ENCODE data around the gene STX17.
"Not testable (repeated sequence)": the region's sequence is repeated elsewhere in the genome, so short reads cannot be mapped to it uniquely, and the experiment has no call there.

The STX17 gene

DNA sequence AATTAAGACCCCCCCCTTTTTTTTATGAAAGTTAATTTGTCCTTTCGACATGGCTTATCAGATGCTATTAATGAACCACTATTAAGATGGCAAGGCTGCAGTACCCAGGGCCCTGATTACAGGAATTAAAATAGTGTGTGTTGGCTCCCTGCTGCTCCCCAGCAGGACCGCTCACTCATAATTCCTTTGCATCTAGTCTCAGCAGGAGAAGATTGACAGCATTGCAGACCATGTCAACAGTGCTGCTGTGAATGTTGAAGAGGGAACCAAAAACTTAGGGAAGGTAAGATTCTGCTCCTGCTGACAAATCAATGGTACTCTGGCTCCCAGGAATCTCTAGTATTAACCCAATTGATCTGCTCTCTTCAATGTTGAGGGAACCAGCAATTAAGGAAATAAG, 61.0 kb downstream of the STX17 start:
- Histone ChIP-seq H3K4me3 (ENCODE audit: low read depth, low read length) (no peak overlapping the region), H3K27me3 (ENCODE audit: control insufficient read depth, insufficient read depth, low read length) (no peaks in the 10 kb centered on the region), H3K36me3 (ENCODE audit: control insufficient read depth, insufficient read depth, low read length) (0 out of 2 replicates have a peak, but pooled peaks cover 9% of the 10 kb centered on the region), H3K27ac (ENCODE audit: low read depth, low read length) (no peak overlapping the region), H3K9ac (ENCODE audit: low read length) (no peak overlapping the region), H3K4me1 (ENCODE audit: control insufficient read depth, insufficient read depth, low read length) (peaks cover 25% of the 10 kb centered on the region), H3K9me3 (ENCODE audit: control insufficient read depth, insufficient read depth, low read depth, low read length) (no peaks in the 10 kb centered on the region)

DNA sequence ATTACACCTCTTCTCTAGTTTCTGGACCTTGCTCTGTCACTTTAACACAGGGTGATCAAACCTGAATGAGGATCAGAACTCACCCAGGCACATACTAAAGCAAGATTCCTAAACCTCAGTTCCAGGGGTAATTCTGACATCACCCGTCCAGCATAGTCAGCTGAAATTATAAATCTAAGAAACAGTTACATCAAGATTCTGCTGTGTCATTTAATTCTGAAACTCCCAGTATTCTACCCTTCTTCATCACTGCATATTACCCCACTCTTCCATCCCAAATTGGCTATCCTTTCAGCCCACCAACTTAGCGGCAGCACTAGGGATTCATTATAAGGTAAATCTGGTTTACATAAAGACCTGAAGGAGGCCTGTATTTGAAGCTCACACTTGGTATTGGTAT, 64.0 kb downstream of the STX17 start:
- Histone ChIP-seq H3K4me3 (ENCODE audit: low read depth, low read length) (no peak overlapping the region), H3K9ac (ENCODE audit: low read length) (no peak overlapping the region), H3K4me1 (ENCODE audit: control insufficient read depth, insufficient read depth, low read length) (peaks cover 25% of the 10 kb centered on the region), H3K36me3 (ENCODE audit: control insufficient read depth, insufficient read depth, low read length) (0 out of 2 replicates have a peak, but pooled peaks cover 9% of the 10 kb centered on the region), H3K9me3 (ENCODE audit: control insufficient read depth, insufficient read depth, low read depth, low read length) (no peaks in the 10 kb centered on the region), H3K27me3 (ENCODE audit: control insufficient read depth, insufficient read depth, low read length) (no peaks in the 10 kb centered on the region), H3K27ac (ENCODE audit: low read depth, low read length) (no peak overlapping the region)

DNA sequence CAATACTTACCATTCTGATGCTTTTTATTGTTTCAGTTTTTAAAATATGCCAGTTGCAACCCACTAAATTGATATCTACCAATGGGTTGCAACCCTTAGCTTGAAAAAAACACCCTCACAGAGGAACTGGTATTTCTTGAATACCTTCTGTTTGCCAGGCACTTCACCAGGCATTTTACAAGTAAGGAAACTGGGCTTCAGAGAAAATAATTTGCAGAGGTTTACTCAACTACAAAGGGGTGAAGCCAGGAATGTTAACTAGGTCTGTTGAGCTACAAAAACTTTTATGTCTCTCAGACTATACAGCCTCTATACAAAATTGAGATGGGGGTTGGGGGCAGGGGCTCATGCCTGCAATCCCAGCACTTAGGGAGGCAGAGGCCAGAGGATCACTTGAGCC, 65.0 kb downstream of the STX17 start:
- Histone ChIP-seq H3K4me1 (ENCODE audit: control insufficient read depth, insufficient read depth, low read length) (peaks cover 18% of the 10 kb centered on the region), H3K36me3 (ENCODE audit: control insufficient read depth, insufficient read depth, low read length) (0 out of 2 replicates have a peak, but pooled peaks cover 9% of the 10 kb centered on the region), H3K9me3 (ENCODE audit: control insufficient read depth, insufficient read depth, low read depth, low read length) (no peaks in the 10 kb centered on the region), H3K4me3 (ENCODE audit: low read depth, low read length) (no peak overlapping the region), H3K27me3 (ENCODE audit: control insufficient read depth, insufficient read depth, low read length) (no peaks in the 10 kb centered on the region), H3K27ac (ENCODE audit: low read depth, low read length) (no peak overlapping the region), H3K9ac (ENCODE audit: low read length) (no peak overlapping the region)

DNA sequence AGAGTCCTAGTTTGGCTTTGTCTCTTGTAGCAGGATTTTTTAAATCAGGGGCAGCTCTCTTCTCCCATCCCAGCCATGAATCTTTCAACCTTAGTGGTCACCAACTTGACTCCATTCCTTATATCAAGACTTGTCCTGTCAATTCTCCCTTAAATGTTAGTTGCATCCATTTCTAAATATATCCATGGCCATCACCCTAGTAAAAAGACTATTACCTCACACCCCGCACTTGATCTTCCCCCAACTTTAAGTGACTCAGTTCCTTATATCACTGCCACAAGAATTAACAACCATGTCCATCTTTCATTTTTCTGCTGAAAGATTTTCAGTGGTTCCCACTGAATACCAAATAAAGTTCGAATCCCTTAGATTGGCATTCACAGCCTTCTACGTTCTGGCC, 67.0 kb downstream of the STX17 start:
- H3K9ac ChIP-seq (ENCODE audit: low read length): no peak overlapping the region
- no peaks in the 10 kb centered on the region for H3K9me3 ChIP-seq (ENCODE audit: control insufficient read depth, insufficient read depth, low read depth, low read length)
- no peaks in the 10 kb centered on the region for H3K4me1 ChIP-seq (ENCODE audit: control insufficient read depth, insufficient read depth, low read length)
- no peak overlapping the region for H3K27ac ChIP-seq (ENCODE audit: low read depth, low read length)
- 0 out of 2 replicates have a peak, but pooled peaks cover 8% of the 10 kb centered on the region for H3K36me3 ChIP-seq (ENCODE audit: control insufficient read depth, insufficient read depth, low read length)
- H3K4me3 ChIP-seq (ENCODE audit: low read depth, low read length): no peak overlapping the region
- H3K27me3 ChIP-seq (ENCODE audit: control insufficient read depth, insufficient read depth, low read length): no peaks in the 10 kb centered on the region

DNA sequence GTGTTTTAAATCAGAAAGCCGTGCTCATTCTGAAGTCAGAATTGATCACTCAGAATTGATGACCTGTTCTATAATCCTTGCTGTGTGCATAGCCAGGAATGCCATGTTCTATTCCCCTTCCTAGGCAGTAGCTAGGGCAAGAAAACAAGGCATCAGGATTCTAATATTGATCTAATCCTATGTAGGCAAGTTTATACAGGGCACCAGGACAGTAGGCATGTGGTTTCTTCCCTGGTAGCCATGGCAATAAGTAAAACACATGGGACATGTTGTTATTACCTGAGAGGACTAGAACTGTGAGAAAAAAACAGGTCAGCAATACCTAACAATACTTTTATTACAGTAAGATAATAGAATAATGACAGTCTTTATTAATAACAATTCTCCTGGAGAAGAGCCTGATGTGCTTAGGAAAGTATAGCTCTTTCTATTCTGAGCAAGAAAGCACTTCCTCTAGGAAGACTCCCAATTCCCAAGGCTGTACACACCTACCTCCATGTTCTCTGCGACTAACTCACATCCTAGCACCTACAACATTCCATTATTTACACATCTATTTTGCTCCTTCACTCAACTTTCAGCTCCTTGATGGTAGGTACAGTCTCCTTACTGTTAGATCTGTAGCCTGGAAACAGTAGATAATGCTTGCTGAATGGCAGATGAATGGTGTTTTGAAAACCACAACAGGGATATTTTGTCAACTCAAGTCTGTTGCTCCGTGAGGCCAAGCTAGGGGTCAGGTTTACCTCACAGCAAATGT, 70.8 kb downstream of the STX17 start:
- H3K27me3 ChIP-seq (ENCODE audit: control insufficient read depth, insufficient read depth, low read length): no peaks in the 10 kb centered on the region
- H3K4me3 ChIP-seq (ENCODE audit: low read depth, low read length): no peak overlapping the region
- H3K4me1 ChIP-seq (ENCODE audit: control insufficient read depth, insufficient read depth, low read length): no peaks in the 10 kb centered on the region
- no peaks in the 10 kb centered on the region for H3K36me3 ChIP-seq (ENCODE audit: control insufficient read depth, insufficient read depth, low read length)
- H3K9me3 ChIP-seq (ENCODE audit: control insufficient read depth, insufficient read depth, low read depth, low read length): no peaks in the 10 kb centered on the region
- H3K27ac ChIP-seq (ENCODE audit: low read depth, low read length): no peak overlapping the region
- H3K9ac ChIP-seq (ENCODE audit: low read length): no peak overlapping the region

DNA sequence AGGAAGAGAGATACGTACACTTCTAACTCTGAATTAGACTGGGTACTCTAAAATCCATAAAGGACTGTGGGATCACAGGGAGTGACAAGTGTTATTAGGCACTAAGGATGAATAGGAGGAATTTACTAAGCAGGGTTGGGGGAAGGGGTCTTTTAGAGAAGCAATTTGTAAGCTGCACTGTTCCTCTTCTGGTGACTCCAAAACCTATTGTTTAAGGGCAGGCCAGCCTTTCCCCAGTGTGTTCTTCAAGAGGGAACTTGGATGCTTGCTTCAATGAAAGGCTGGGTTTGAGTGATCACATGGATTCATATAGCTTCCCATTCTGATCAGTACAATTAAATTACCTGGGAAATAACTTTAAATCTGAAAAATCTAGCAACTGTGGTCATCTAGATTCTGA, 71.8 kb downstream of the STX17 start:
- no peaks in the 10 kb centered on the region for H3K36me3 ChIP-seq (ENCODE audit: control insufficient read depth, insufficient read depth, low read length)
- H3K27ac ChIP-seq (ENCODE audit: low read depth, low read length): no peak overlapping the region
- no peak overlapping the region for H3K9ac ChIP-seq (ENCODE audit: low read length)
- H3K27me3 ChIP-seq (ENCODE audit: control insufficient read depth, insufficient read depth, low read length): no peaks in the 10 kb centered on the region
- no peaks in the 10 kb centered on the region for H3K9me3 ChIP-seq (ENCODE audit: control insufficient read depth, insufficient read depth, low read depth, low read length)
- no peak overlapping the region for H3K4me3 ChIP-seq (ENCODE audit: low read depth, low read length)
- H3K4me1 ChIP-seq (ENCODE audit: control insufficient read depth, insufficient read depth, low read length): no peaks in the 10 kb centered on the region

DNA sequence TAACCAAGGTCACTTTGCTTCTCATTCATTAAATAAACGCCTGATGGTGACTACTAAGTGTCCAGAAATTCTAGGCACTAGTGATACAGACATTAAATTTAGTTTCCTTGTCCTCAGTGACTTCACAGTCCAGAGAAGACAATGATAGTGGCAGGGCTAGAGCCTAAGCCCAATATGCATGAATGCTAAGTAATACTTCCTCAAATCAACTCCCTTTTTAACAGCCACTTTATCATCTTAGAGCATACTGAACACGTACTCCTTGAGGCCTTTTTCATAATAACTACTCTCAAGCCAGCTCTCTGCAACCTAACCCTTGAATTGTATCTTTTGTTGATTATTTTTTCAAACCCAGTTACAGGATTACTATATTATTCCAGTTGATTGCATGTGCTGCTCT, 74.1 kb downstream of the STX17 start:
- H3K27ac ChIP-seq (ENCODE audit: low read depth, low read length): no peak overlapping the region
- H3K4me3 ChIP-seq (ENCODE audit: low read depth, low read length): no peak overlapping the region
- H3K27me3 ChIP-seq (ENCODE audit: control insufficient read depth, insufficient read depth, low read length): no peaks in the 10 kb centered on the region
- no peaks in the 10 kb centered on the region for H3K4me1 ChIP-seq (ENCODE audit: control insufficient read depth, insufficient read depth, low read length)
- no peak overlapping the region for H3K9ac ChIP-seq (ENCODE audit: low read length)
- H3K9me3 ChIP-seq (ENCODE audit: control insufficient read depth, insufficient read depth, low read depth, low read length): no peaks in the 10 kb centered on the region
- no peaks in the 10 kb centered on the region for H3K36me3 ChIP-seq (ENCODE audit: control insufficient read depth, insufficient read depth, low read length)

DNA sequence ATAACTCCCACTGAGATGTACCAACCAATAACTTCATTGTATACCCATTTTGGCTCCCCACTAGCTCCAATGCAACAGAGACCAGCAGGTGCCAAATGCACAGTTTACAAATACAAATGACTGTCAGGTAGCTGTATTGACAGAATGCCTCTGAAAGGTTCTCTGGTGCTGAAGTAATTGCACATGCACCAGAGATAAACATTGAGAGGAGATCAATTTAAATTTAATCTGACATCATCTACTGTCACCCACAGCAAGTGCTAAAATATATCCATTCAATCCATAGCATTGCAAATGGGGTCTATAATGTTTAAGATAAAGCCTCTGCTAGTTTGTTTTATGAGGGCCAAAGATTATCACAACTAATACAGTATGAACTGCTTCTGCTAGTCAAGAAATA, 80.2 kb downstream of the STX17 start:
- Histone ChIP-seq H3K9me3 (ENCODE audit: control insufficient read depth, insufficient read depth, low read depth, low read length) (peaks cover 17% of the 10 kb centered on the region), H3K27ac (ENCODE audit: low read depth, low read length) (no peak overlapping the region), H3K4me3 (ENCODE audit: low read depth, low read length) (no peak overlapping the region), H3K4me1 (ENCODE audit: control insufficient read depth, insufficient read depth, low read length) (no peaks in the 10 kb centered on the region; the same call in 1 of the 2 replicates), H3K9ac (ENCODE audit: low read length) (no peak overlapping the region), H3K36me3 (ENCODE audit: control insufficient read depth, insufficient read depth, low read length) (peaks cover 3% of the 10 kb centered on the region; the same call in 1 of the 2 replicates), H3K27me3 (ENCODE audit: control insufficient read depth, insufficient read depth, low read length) (no peaks in the 10 kb centered on the region)

DNA sequence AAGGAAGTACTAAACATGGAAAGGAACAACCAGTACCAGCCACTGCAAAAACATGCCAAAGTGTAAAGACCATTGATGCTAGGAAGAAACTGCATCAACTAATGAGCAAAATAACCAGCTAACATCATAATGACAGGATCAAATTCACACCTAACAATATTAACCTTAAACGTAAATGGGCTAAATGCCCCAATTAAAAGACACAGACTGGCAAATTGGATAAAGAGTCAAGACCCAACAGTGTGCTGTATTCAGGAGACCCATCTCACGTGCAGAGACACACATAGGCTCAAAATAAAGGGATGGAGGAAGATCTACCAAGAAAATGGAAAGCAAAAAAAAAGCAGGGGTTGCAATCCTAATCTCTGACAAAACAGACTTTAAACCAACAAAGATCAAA, 84.1 kb downstream of the STX17 start:
- H3K4me1 ChIP-seq (ENCODE audit: control insufficient read depth, insufficient read depth, low read length); H3K36me3 ChIP-seq (ENCODE audit: control insufficient read depth, insufficient read depth, low read length); H3K27me3 ChIP-seq (ENCODE audit: control insufficient read depth, insufficient read depth, low read length); H3K27ac ChIP-seq (ENCODE audit: low read depth, low read length); H3K4me3 ChIP-seq (ENCODE audit: low read depth, low read length); H3K9ac ChIP-seq (ENCODE audit: low read length): not testable (repeated sequence)
- H3K9me3 ChIP-seq (ENCODE audit: control insufficient read depth, insufficient read depth, low read depth, low read length): peaks cover 21% of the 10 kb centered on the region

DNA sequence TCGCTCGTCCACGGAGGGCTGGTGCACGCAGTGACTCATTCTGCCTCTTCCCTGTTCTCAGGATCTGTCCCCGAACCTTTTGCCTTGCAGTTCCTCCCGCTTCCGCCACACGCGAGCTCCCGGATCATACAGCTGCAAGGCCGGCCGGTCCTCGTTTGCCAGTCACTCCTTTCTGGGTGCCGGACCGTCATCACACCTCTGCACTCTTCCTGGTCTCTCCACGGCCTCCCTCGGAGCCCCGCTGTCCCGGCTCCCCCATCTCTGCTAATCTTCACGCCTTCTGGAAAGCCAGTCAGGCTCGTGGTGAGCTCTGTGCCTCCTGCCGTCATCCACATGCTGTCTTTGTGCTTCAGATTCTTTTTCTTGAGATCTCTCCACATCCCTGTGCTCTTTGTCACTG, 91.8 kb downstream of the STX17 start:
- 0 out of 2 replicates have a peak, but pooled peaks cover 2% of the 10 kb centered on the region for H3K36me3 ChIP-seq (ENCODE audit: control insufficient read depth, insufficient read depth, low read length)

DNA sequence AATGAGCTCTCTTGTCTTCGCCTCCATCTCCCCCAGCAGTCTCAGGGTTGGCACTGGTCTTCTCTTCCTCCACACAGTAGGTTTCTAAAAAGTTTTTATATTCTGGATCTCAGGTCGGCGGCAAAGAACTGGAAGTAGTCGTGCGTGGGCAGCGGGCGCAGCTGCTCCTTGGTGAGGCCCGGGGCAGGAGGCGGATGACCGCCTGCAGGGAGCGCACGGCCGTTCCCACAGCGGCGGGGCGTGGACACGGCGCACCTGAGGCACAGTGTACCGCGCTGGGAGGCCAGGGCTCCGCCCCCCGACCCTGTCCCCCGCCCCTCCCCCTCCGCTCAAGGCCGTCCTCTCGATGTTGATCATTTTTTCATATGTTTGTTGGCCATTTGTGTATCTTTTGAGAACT, 92.4 kb downstream of the STX17 start:
- Histone ChIP-seq H3K9ac (ENCODE audit: low read length) (no peak overlapping the region), H3K9me3 (ENCODE audit: control insufficient read depth, insufficient read depth, low read depth, low read length) (0 out of 2 replicates have a peak, but pooled peaks cover 4% of the 10 kb centered on the region), H3K36me3 (ENCODE audit: control insufficient read depth, insufficient read depth, low read length) (0 out of 2 replicates have a peak, but pooled peaks cover 7% of the 10 kb centered on the region), H3K4me3 (ENCODE audit: low read depth, low read length) (no peak overlapping the region), H3K27ac (ENCODE audit: low read depth, low read length) (no peak overlapping the region), H3K27me3 (ENCODE audit: control insufficient read depth, insufficient read depth, low read length) (no peaks in the 10 kb centered on the region), H3K4me1 (ENCODE audit: control insufficient read depth, insufficient read depth, low read length) (no peaks in the 10 kb centered on the region)

More for the DNA sequence above, 91.8 kb downstream of the STX17 start:
- H3K4me3 ChIP-seq (ENCODE audit: low read depth, low read length): no peak overlapping the region
- no peaks in the 10 kb centered on the region for H3K27me3 ChIP-seq (ENCODE audit: control insufficient read depth, insufficient read depth, low read length)
- H3K27ac ChIP-seq (ENCODE audit: low read depth, low read length): no peak overlapping the region
- H3K9ac ChIP-seq (ENCODE audit: low read length): no peak overlapping the region
- H3K4me1 ChIP-seq (ENCODE audit: control insufficient read depth, insufficient read depth, low read length): no peaks in the 10 kb centered on the region
- 0 out of 2 replicates have a peak, but pooled peaks cover 4% of the 10 kb centered on the region for H3K9me3 ChIP-seq (ENCODE audit: control insufficient read depth, insufficient read depth, low read depth, low read length)
